Measurements from ENCODE around the gene GARIN1A.
"Not testable (repeated sequence)": the region's sequence is repeated elsewhere in the genome, so short reads cannot be mapped to it uniquely, and the experiment has no call there.

Gene GARIN1A

DNA sequence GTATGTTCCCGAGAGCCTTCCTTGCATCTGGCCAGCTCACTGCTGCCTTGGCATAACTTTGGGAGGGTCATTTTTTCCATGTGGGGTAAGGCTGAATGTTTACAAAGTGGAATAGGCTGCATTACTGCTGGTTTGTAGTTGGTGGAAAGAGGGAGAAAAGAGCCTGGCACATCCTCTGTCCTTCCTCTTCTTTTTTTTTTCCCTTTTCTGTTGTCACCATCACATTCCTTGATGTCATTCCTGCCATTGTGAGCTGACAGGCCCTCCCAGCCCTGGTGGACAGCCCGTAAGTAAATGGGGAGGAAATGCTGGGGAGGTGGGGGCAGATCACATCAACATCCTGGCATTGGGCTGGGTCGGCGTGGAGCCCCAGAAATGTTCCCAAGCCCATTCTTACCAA lies at the start of gene GARIN1A:
TSS of gene GARIN1A (plus strand) at position 301 of the 400 bp plus-strand sequence. CDS start 106 bp downstream, outside the sequence.
- no peak for DNase-seq (ENCODE audit: low spot score)

DNA sequence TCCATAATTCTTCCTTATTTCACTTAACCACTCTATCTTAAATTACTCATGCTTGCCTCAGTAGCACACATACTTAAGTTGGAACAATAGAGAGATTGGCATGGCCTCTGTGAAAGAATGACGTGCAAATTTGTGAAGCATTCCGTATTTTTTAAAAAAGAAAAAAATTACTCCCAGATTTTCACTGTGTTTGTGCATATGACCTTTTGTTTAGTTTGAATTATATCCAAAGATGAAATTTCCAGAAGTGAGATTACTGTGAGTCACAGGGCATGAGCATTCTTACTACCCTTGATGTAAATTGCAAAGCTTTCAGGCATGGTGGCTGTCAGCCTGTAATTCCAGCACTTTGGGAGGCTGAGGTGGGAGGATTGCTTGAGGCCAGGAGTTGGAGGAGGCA lies 45.0 kb upstream of the GARIN1A start:
- not testable (repeated sequence) for DNase-seq (ENCODE audit: low spot score)

DNA sequence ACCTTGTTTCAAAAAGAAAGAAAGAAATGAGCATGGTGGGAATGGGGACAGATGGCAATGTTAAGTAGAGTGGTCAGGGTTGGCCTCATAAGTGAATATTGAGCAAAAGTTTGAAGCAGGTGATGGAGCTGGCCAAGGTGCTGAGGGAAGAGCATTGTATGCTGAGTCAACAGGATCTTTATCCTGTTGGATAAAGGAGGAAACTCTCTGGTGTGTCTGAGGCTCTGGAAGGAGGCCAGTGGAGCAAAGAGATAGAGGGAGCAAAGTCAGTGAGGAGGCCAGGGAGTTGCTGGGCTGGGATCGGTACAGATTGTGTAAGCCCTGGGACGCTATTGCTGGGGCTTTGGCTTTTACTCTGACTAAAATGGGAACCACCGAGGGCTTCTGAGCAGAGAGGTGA lies 38.2 kb upstream of the GARIN1A start:
- DNase-seq (ENCODE audit: low spot score): not testable (repeated sequence)

- not testable (repeated sequence) for DNase-seq (ENCODE audit: low spot score)
These were observed 26.9 kb upstream of the GARIN1A start for GRCh38 chr7:128645206-128645605.

- DNase-seq (ENCODE audit: low spot score): not testable (repeated sequence)
These were observed 26.2 kb upstream of the GARIN1A start for GRCh38 chr7:128645844-128646243.

GRCh38 chr7:128646877-128647276 lies 25.2 kb upstream of the GARIN1A start:
- not testable (repeated sequence) for DNase-seq (ENCODE audit: low spot score)

- not testable (repeated sequence) for DNase-seq (ENCODE audit: low spot score)
These were observed 21.0 kb upstream of the GARIN1A start for GRCh38 chr7:128651096-128651495.

- not testable (repeated sequence) for DNase-seq (ENCODE audit: low spot score)
These were observed 19.5 kb upstream of the GARIN1A start for GRCh38 chr7:128652606-128653005.

- not testable (repeated sequence) for DNase-seq (ENCODE audit: low spot score)
These were observed 18.9 kb upstream of the GARIN1A start for GRCh38 chr7:128653197-128653596.

- DNase-seq (ENCODE audit: low spot score): not testable (repeated sequence)
These were observed 18.0 kb upstream of the GARIN1A start for GRCh38 chr7:128654080-128654479.

DNA sequence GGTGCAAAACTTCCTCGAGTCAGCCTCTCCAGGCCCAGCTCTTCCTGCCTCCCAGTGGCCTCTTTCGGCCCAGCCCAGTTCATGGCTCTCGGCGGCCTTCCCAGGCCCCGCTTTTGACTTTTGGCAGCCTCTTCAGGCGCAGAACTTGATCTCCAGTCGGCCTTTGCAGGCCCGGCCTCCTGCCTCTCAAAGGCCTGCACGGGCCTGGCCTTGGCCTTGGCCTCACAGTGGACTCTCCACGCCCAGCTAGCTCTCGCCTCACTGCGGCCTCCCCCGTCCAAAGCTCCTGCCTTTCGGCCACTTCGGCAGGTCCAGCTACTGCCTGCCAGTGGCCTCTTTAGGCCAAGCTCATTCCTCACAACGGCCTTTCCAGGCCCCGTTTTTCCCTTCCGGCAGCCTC lies 17.6 kb upstream of the GARIN1A start:
- not testable (repeated sequence) for DNase-seq (ENCODE audit: low spot score)

DNA sequence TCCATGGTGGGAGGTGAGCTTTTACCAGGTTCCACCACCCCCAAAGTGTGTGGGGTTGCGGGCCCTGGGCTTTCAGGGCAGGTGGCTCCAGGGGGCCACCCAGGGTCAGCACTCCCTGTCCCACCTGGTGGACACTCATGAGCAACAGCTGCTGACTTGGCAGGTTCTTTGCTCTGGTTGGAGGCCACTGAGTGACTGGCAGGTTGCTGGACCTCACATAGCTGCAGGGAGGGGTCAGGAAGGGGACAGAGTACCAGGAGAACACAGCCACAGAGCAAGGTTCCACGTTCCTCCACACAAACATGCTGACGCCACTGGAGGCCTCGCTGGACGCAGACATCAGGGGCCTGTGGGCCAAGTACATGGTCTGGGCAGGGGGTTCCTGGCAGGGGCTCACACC lies 13.7 kb upstream of the GARIN1A start:
- not testable (repeated sequence) for DNase-seq (ENCODE audit: low spot score)

DNA sequence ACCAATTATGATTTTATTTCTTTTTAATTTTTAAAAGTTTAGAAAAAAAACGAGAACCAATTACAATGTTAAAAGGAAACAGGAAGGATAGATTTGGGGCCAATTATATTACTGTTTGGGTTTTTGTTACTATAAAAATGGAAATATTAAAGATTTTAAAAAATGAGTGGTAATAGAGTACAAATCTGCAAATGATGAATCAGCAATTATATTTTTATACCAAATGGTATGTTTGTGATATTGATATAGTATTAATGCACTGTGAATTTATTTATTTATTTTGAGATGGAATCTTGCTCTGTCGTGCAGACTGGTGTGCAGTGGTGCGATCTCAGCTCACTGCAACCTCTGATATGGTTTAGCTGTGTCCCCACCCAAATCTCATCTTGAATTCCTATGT lies 11.5 kb upstream of the GARIN1A start:
- DNase-seq (ENCODE audit: low spot score): no peak

DNA sequence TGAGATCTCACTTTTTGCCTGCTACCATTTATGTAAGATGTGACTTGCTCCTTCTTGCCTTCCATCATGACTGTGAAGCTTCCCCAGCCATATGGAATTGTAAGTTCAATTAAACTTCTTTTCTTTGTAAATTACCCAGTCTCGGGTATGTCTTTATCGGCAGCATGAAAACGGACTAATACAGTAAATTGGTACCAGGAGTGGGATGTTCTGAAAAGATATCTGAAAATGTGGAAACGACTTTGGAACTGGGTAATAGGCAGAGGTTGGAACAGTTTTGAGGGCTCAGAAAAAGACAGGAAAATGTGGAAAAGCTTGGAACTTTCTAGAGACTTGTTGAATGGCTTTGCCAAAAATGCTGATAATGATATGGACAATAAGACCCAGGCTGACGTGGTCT lies 10.6 kb upstream of the GARIN1A start:
- DNase-seq (ENCODE audit: low spot score): no peak

DNA sequence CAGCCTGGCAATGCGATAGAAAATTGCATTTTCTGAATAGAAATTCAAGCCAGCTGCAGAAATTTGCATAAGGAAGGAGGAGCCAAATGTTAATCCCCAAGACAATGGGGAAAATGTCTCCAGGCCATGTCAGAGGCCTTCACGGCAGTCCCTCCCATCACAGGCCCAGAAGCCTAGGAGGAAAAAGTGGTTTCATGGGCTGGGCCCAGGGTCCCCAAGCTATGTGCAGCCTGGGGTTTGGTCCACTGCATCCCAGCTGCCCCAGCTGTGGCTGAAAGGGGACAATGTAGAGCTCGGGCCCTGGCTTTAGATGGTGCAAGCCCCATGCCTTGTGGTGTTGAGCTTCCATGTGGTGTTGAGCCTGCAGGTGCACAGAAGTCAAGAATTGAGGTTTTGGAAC lies 10.0 kb upstream of the GARIN1A start:
- DNase-seq (ENCODE audit: low spot score): no peak

GRCh38 chr7:128663223-128663622 lies 8.9 kb upstream of the GARIN1A start:
- DNase-seq (ENCODE audit: low spot score): not testable (repeated sequence)

DNA sequence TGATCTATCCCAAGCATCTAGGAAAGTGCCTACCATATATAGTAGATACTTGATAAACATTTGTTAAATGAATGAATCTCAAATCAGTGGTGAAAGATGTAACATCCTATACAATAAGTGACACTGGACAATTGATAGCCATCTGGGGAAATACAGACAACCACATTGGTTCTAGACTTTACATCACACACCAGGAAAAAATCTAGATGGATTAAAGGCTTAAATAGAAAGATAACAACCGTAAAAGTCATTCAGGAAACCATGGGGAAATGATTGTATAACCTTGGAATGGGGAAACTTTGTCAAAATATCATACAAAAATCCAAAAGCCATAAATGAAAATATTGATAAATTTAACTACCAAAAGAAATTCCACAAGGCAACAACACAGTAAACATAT lies 7.0 kb upstream of the GARIN1A start:
- DNase-seq (ENCODE audit: low spot score): no peak

GRCh38 chr7:128666200-128666599 lies 5.9 kb upstream of the GARIN1A start:
- peak; percentile 77 for DNase-seq (ENCODE audit: low spot score)

- no peak for DNase-seq (ENCODE audit: low spot score)
These were observed 930 bp downstream of the GARIN1A start for GRCh38 chr7:128672927-128673517.

GRCh38 chr7:128673571-128673970 lies 1.5 kb downstream of the GARIN1A start:
- no peak for DNase-seq (ENCODE audit: low spot score)

GRCh38 chr7:128676665-128677064 lies 4.6 kb downstream of the GARIN1A start:
- DNase-seq (ENCODE audit: low spot score): no peak

DNA sequence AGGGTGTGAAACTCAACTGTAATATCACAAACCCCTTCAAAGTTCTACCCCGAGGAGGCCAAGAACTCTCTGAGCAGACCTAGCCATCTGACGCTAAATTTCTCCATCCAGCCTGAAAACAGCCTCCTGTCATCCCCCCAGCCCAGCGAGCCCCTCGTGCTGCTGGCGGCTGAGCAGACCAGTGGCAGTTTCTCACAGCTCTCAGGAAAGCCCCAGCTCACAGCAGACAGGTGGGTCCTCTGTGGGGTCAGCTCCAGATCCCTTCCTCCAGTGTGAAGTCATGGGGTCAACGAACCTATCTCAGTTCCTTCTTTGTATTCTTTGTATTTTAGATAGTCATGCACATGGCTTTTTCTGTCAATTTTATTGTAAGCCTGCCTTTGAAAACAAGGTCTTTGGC lies 7.8 kb downstream of the GARIN1A start:
- no peak for DNase-seq (ENCODE audit: low spot score)

DNA sequence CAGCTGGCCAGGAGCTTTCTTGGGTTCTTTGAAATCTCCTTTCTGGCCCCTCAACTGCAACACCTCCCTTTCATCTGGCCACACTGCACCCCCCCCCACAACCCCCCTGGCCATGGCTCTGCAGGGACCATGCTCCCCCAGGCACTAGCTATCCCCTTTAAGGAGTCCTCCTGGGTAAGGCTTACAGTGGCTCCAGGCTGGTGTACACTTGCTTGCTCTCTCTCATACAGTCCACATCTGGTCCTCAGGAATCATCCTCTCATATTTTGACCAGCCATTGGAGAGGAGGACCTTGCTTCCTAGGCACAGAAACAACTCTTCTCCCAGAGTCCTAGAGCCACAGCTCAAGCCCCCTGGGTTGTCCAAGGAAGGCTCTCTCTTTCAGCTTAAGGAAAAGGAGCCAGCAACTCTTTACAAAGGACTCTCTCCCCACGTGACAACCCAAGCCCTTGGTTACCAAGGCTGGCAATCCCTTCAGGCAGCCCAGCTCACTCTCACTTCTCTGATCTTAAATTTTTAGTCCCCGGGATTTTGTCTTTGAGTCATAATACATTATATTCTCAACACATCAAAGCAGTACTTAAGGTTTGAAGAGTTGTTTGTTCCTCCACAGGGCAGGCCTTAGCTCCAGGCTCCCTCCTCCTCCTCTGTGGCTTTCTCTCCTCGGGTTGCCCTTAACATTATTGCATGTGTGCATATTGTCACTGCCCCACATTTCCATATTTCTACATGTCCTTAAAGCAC lies 9.9 kb downstream of the GARIN1A start:
- DNase-seq (ENCODE audit: low spot score): no peak

GRCh38 chr7:128683270-128683669 lies 11.2 kb downstream of the GARIN1A start:
- DNase-seq (ENCODE audit: low spot score): not testable (repeated sequence)

Data from RKO (cell line).